Loucy (cell line): ENCODE data around the gene DERA.

Experiments used
- H2AFZ ChIP-seq: fragments of 200-600 bp; sonication (generic); 2 replicates; pipeline ENCODE4 v1.6.0; 2016; ENCODE audit warnings: antibody characterized with exemption, mild to moderate bottlenecking, low read length, moderate library complexity
- H3F3A ChIP-seq: fragments of 200-600 bp; 2 replicates; pipeline ENCODE4 v1.6.0; 2016; ENCODE audit warnings: antibody characterized with exemption, low read depth, mild to moderate bottlenecking
- H3K27me3 ChIP-seq: fragments of 200-600 bp; sonication (generic); 2 replicates; pipeline ENCODE4 v1.6.1; 2014; ENCODE audit warnings: low read length, mild to moderate bottlenecking; ENCODE audit not compliant: insufficient read depth, poor library complexity, severe bottlenecking
- H3K36me3 ChIP-seq: fragments of 200-600 bp; sonication (generic); 2 replicates; pipeline ENCODE4 v1.6.1; 2016; ENCODE audit warnings: low read length; ENCODE audit not compliant: insufficient read depth
- H3K4me1 ChIP-seq: fragments of 200-600 bp; sonication (generic); 2 replicates; pipeline ENCODE4 v1.5.1; 2014; ENCODE audit warnings: low read length, mild to moderate bottlenecking; ENCODE audit not compliant: insufficient read depth, poor library complexity, severe bottlenecking
- H3K4me2 ChIP-seq: fragments of 200-600 bp; sonication (generic); 2 replicates; pipeline ENCODE4 v1.6.0; 2014; ENCODE audit warnings: antibody characterized with exemption, low read length, low read depth, mild to moderate bottlenecking; ENCODE audit not compliant: poor library complexity, severe bottlenecking
- H3K4me3 ChIP-seq: fragments of 200-600 bp; sonication (generic); 2 replicates; pipeline ENCODE4 v1.5.1; 2014; ENCODE audit warnings: low read length, mild to moderate bottlenecking, mixed read lengths; ENCODE audit not compliant: poor library complexity, severe bottlenecking
- H3K79me2 ChIP-seq: fragments of 200-600 bp; sonication (generic); 2 replicates; pipeline ENCODE4 v1.6.1; 2014; ENCODE audit warnings: low read length; ENCODE audit not compliant: insufficient read depth
- H3K9ac ChIP-seq: fragments of 200-600 bp; sonication (generic); 2 replicates; pipeline ENCODE4 v1.6.0; 2014; ENCODE audit warnings: mild to moderate bottlenecking, low read depth, low read length, moderate library complexity; ENCODE audit not compliant: poor library complexity, severe bottlenecking
- H3K9me2 ChIP-seq: fragments of 200-600 bp; sonication (generic); replicated peaks from 2 replicates; pipeline ENCODE4 v1.6.1; 2016; ENCODE audit warnings: low read depth, low read length, mixed read lengths
- H3K9me3 ChIP-seq: fragments of 200-600 bp; sonication (generic); 2 replicates; pipeline ENCODE4 v1.6.1; 2014; ENCODE audit warnings: mild to moderate bottlenecking, antibody characterized with exemption, low read length, low read depth; ENCODE audit not compliant: insufficient read depth
- H4K20me1 ChIP-seq: fragments of 200-600 bp; sonication (generic); 2 replicates; pipeline ENCODE4 v1.6.0; 2014; ENCODE audit warnings: antibody characterized with exemption, low read length, mild to moderate bottlenecking; ENCODE audit not compliant: insufficient read depth, poor library complexity, severe bottlenecking
- CTCF ChIP-seq: fragments of 200-600 bp; sonication (generic); conservative IDR thresholded peaks from 2 replicates; pipeline ENCODE4 v1.5.1; 2014; ENCODE audit warnings: mild to moderate bottlenecking, antibody characterized with exemption, low read length
- EZH2phosphoT487 ChIP-seq: fragments of 200-600 bp; IDR thresholded peaks from 2 replicates; pipeline ENCODE4 v1.6.1; 2018; ENCODE audit warnings: antibody characterized with exemption, mild to moderate bottlenecking, moderate library complexity, borderline replicate concordance

Gene DERA

GRCh38 chr12:15863372-15863771 lies 47.8 kb upstream of the DERA start:
- Histone ChIP-seq H3K36me3 (no peaks in the 10 kb centered on the region), H2AFZ (no peak overlapping the region), H3K4me2 (no peak overlapping the region), H3F3A (no peaks in the 10 kb centered on the region), H3K79me2 (no peaks in the 10 kb centered on the region), H3K9me3 (no peaks in the 10 kb centered on the region), H3K9ac (no peak overlapping the region), H4K20me1 (no peaks in the 10 kb centered on the region), H3K4me3 (no peak overlapping the region), H3K9me2 (no peaks in the 10 kb centered on the region), H3K27me3 (peaks cover 6% of the 10 kb centered on the region), H3K4me1 (peaks cover 4% of the 10 kb centered on the region)
- TF ChIP-seq EZH2phosphoT487 (no peak), CTCF (no peak)

GRCh38 chr12:15863984-15864383 lies 47.1 kb upstream of the DERA start:
- no peak for TF ChIP-seq EZH2phosphoT487
- TF ChIP-seq CTCF, result no peak
- Histone ChIP-seq H3K36me3 (no peaks in the 10 kb centered on the region), H3K4me2 (no peak overlapping the region)

GRCh38 chr12:15868186-15868585 lies 42.9 kb upstream of the DERA start:
- no peaks in the 10 kb centered on the region for H3K4me1 ChIP-seq
- H3K4me3 ChIP-seq, result no peak overlapping the region
- no peak overlapping the region for H3K4me2 ChIP-seq
- no peaks in the 10 kb centered on the region for H3F3A ChIP-seq
- no peaks in the 10 kb centered on the region for H3K9me3 ChIP-seq
- H3K9ac ChIP-seq, result no peak overlapping the region
- no peak overlapping the region for H2AFZ ChIP-seq
- no peaks in the 10 kb centered on the region for H3K36me3 ChIP-seq
- no peaks in the 10 kb centered on the region for H3K27me3 ChIP-seq
- H3K79me2 ChIP-seq, result no peaks in the 10 kb centered on the region
- no peaks in the 10 kb centered on the region for H3K9me2 ChIP-seq
- H4K20me1 ChIP-seq, result no peaks in the 10 kb centered on the region
- TF ChIP-seq CTCF (no peak), EZH2phosphoT487 (no peak)

More at GRCh38 chr12:15863984-15864383, 47.1 kb upstream of the DERA start:
- Histone ChIP-seq H3K9me3 (no peaks in the 10 kb centered on the region), H3F3A (no peaks in the 10 kb centered on the region), H3K4me3 (no peak overlapping the region), H2AFZ (no peak overlapping the region), H3K4me1 (no peaks in the 10 kb centered on the region), H4K20me1 (no peaks in the 10 kb centered on the region), H3K27me3 (peaks cover 6% of the 10 kb centered on the region), H3K79me2 (no peaks in the 10 kb centered on the region), H3K9me2 (no peaks in the 10 kb centered on the region), H3K9ac (no peak overlapping the region)
